Mesenchymal stem cell (in vitro differentiated cells and primary cell): ENCODE measurements around the gene NDOR1.
A peak's percentile ranks its signal among the peaks of the same experiment; 100 is the strongest.

Experiments used
- DNase-seq: peaks from one replicate; pipeline ENCODE4 v3.0.0-alpha.2; 2013
- H2AFZ ChIP-seq: one replicate; pipeline ENCODE4 v1.6.1; 2013; ENCODE audit warnings: low read depth, mild to moderate bottlenecking, control low read depth, inconsistent platforms, low read length, moderate library complexity
- H2AK5ac ChIP-seq: 2 replicates; pipeline ENCODE4 v1.6.1; 2013; ENCODE audit warnings: low read length, moderate library complexity, mild to moderate bottlenecking, inconsistent platforms; ENCODE audit not compliant: severe bottlenecking
- H2BK120ac ChIP-seq: one replicate; pipeline ENCODE4 v1.6.1; 2013; ENCODE audit warnings: low read depth, mild to moderate bottlenecking, inconsistent platforms, low read length, moderate library complexity
- H2BK12ac ChIP-seq, 2 experiments: one replicate each; pipeline ENCODE4 v1.6.1; 2013; ENCODE audit warnings: inconsistent platforms in 2 of 2, low read length in 2 of 2, mild to moderate bottlenecking in 2 of 2, moderate library complexity in 2 of 2, control low read depth in 1 of 2
- H2BK15ac ChIP-seq: one replicate; pipeline ENCODE4 v1.6.1; 2013; ENCODE audit warnings: mild to moderate bottlenecking, low read depth, inconsistent platforms; ENCODE audit not compliant: poor library complexity, severe bottlenecking
- H2BK5ac ChIP-seq: 2 replicates; pipeline ENCODE4 v1.6.1; 2013; ENCODE audit warnings: low read depth, mild to moderate bottlenecking, low read length, control low read depth, inconsistent platforms; ENCODE audit not compliant: poor library complexity, severe bottlenecking
- H3K14ac ChIP-seq, 2 experiments: one replicate each; pipeline ENCODE4 v1.6.1; 2013; ENCODE audit warnings: inconsistent platforms in 2 of 2, low read length in 2 of 2, control low read depth in 1 of 2, mild to moderate bottlenecking in 1 of 2, moderate library complexity in 1 of 2
- H3K18ac ChIP-seq, 2 experiments: one replicate each; pipeline ENCODE4 v1.6.1; 2013; ENCODE audit warnings: inconsistent platforms in 2 of 2, low read length in 2 of 2, control low read depth in 1 of 2, low read depth in 1 of 2, mild to moderate bottlenecking in 1 of 2
- H3K23ac ChIP-seq, 2 experiments: one replicate each; pipeline ENCODE4 v1.6.1; 2013; ENCODE audit warnings: inconsistent platforms in 2 of 2, low read length in 2 of 2, mild to moderate bottlenecking in 2 of 2, moderate library complexity in 2 of 2, control low read depth in 1 of 2
- H3K27ac ChIP-seq: 2 replicates; pipeline ENCODE4 v1.5.1; 2013; ENCODE audit warnings: mild to moderate bottlenecking, moderate library complexity, low read length, control low read depth, inconsistent platforms; ENCODE audit not compliant: poor library complexity, severe bottlenecking
- H3K27me3 ChIP-seq, 2 experiments: 2 replicates each; pipeline versions ENCODE4 v1.6.1 to v1.7.0; 2013; ENCODE audit warnings: low read length in 2 of 2, mild to moderate bottlenecking in 2 of 2, moderate library complexity in 2 of 2, control low read depth in 1 of 2, inconsistent platforms in 1 of 2; ENCODE audit not compliant: control insufficient read depth in 1 of 2, insufficient read depth in 1 of 2
- H3K36me3 ChIP-seq, 2 experiments: 2 replicates each; pipeline versions ENCODE4 v1.6.1 to v1.7.0; 2013; ENCODE audit warnings: low read length in 2 of 2, control low read depth in 1 of 2, inconsistent platforms in 1 of 2, low read depth in 1 of 2, mild to moderate bottlenecking in 1 of 2; ENCODE audit not compliant: insufficient read depth in 2 of 2, control insufficient read depth in 1 of 2
- H3K4ac ChIP-seq, 2 experiments: one replicate each; pipeline ENCODE4 v1.6.1; 2013; ENCODE audit warnings: inconsistent platforms in 2 of 2, low read length in 2 of 2, mild to moderate bottlenecking in 2 of 2, moderate library complexity in 2 of 2, control low read depth in 1 of 2, low read depth in 1 of 2
- H3K4me1 ChIP-seq: 2 replicates; pipeline ENCODE4 v1.6.1; 2013; ENCODE audit warnings: low read depth, low read length, control low read depth; ENCODE audit not compliant: control insufficient read depth, insufficient read depth
- H3K4me2 ChIP-seq: 2 replicates; pipeline ENCODE4 v1.6.1; 2013; ENCODE audit warnings: low read length, mild to moderate bottlenecking, inconsistent platforms; ENCODE audit not compliant: poor library complexity, severe bottlenecking
- H3K4me3 ChIP-seq, 2 experiments: 2 replicates each; pipeline versions ENCODE4 v1.5.1 to v1.7.0; 2013; ENCODE audit warnings: low read length in 2 of 2, mild to moderate bottlenecking in 2 of 2, control low read depth in 1 of 2, low read depth in 1 of 2; ENCODE audit not compliant: insufficient read depth in 1 of 2
- H3K79me1 ChIP-seq: replicated peaks from 2 replicates; pipeline ENCODE4 v1.6.1; 2013; ENCODE audit warnings: mild to moderate bottlenecking, control low read depth, low read length, inconsistent platforms; ENCODE audit not compliant: poor library complexity, severe bottlenecking
- H3K9ac ChIP-seq: 2 replicates; pipeline ENCODE4 v1.7.0; 2013; ENCODE audit warnings: mild to moderate bottlenecking, low read length, moderate library complexity
- H3K9me3 ChIP-seq: 2 replicates; pipeline ENCODE4 v1.7.0; 2013; ENCODE audit warnings: mild to moderate bottlenecking, low read length; ENCODE audit not compliant: control insufficient read depth
- H4K8ac ChIP-seq: one replicate; pipeline ENCODE4 v1.6.1; 2013; ENCODE audit warnings: inconsistent platforms, mild to moderate bottlenecking, low read length, moderate library complexity
- H4K91ac ChIP-seq: one replicate; pipeline ENCODE4 v1.6.1; 2013; ENCODE audit warnings: mild to moderate bottlenecking, low read length, inconsistent platforms
- WGBS: methylation state at CpG from one replicate; pipeline ENCODE4 v1.1.7; 2013; ENCODE audit warnings: mixed read lengths; 5-methylcytosine and 5-hydroxymethylcytosine counted together

The NDOR1 gene

DNA sequence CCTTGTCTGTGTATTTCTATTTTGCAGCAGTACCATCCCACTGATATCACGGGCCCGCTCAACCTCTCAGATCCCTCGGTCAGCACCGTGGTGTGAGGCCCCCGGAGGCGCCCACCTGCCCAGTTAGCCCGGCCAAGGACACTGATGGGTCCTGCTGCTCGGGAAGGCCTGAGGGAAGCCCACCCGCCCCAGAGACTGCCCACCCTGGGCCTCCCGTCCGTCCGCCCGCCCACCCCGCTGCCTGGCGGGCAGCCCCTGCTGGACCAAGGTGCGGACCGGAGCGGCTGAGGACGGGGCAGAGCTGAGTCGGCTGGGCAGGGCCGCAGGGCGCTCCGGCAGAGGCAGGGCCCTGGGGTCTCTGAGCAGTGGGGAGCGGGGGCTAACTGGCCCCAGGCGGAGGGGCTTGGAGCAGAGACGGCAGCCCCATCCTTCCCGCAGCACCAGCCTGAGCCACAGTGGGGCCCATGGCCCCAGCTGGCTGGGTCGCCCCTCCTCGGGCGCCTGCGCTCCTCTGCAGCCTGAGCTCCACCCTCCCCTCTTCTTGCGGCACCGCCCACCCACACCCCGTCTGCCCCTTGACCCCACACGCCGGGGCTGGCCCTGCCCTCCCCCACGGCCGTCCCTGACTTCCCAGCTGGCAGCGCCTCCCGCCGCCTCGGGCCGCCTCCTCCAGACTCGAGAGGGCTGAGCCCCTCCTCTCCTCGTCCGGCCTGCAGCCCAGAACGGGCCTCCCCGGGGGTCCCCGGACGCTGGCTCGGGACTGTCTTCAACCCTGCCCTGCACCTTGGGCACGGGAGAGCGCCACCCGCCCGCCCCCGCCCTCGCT is 37.5 kb upstream of the NDOR1 start:
- Histone ChIP-seq H3K27me3 (peaks cover 87% of the 10 kb centered on the region in 2 experiments), H3K4me3 (no peak overlapping the region), H4K91ac (no peak overlapping the region), H2BK5ac (no peak overlapping the region), H4K8ac (no peak overlapping the region), H2AFZ (no peak overlapping the region), H2BK15ac (no peak overlapping the region), H3K36me3 (no peaks in the 10 kb centered on the region), H2BK12ac (no peak overlapping the region), H2AK5ac (no peak overlapping the region), H3K27ac (no peak overlapping the region), H2BK120ac (no peak overlapping the region), H3K4me2 (no peak overlapping the region), H3K4me1 (peaks cover 26% of the 10 kb centered on the region), H3K14ac (no peak overlapping the region), H3K9me3 (no peaks in the 10 kb centered on the region), H3K18ac (no peak overlapping the region), H3K23ac (no peak overlapping the region), H3K79me1 (no peaks in the 10 kb centered on the region), H3K4ac (no peak overlapping the region), H3K9ac (no peak overlapping the region)
- WGBS, result 16% methylated on average over 53 of the region's 57 CpGs
- DNase-seq, result no peak

DNA sequence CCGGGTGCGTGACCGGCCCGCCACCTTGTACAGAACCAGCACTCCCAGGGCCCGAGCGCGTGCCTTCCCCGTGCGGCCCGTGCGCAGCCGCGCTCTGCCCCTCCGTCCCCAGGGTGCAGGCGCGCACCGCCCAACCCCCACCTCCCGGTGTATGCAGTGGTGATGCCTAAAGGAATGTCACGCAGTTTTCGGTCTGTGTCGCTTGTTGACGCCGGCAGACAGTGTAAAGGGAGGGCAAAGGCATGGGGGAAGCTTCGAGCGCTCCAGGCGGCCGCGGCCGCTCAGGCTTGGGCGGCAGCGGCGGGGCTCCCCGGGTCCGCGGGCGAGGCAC is 37.0 kb upstream of the NDOR1 start:
- Histone ChIP-seq H4K91ac (no peak overlapping the region), H3K18ac (no peak overlapping the region)
- WGBS, result 6% methylated on average over 33 of the region's 36 CpGs

DNA sequence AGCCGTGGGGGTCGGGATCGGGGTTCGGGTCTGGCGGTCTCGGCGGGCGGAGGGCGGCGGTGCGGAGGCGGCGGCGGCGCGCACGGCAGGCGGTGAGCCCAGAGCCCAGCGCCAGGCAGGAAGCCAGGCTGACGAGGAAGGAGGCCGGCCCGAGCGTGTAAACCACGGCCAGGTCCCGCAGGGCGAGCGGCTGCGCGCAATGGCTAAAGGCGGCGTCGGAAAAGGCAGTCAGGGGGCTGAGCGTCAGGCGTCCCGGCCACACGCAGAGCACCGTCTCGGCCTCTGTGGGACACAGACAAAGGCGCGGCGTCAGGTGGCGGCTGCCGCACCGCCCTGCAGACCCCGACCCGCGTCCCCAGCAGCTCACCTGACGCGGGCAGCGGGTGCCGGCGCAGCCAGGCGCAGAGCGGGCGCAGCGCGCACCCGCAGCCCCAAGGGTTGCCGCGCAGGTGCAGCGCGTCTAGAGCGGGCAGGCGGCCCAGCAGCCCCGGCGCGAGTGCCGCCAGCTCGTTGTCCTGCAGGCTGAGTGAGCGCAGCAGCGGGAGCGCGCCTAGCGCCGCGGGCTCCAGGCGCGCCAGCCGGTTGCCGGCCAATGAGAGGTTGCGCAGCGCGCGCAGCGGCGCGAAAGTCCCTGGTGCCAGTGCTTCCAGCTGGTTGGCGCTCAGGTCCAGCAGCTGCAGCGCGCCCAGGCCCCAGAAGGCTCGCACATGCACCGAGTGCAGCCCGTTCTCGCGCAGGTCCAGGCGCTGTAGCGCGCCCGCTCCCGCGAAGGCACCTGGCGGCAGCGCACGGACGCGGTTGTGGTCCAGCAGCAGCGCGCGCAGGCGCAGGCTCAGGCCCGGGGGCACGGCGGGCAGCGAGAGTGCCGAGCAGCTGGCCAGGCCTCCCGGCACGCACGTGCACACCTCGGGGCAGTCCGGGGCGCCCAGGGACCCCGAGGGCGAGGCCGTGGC is 36.3 kb upstream of the NDOR1 start:
- H3K4ac ChIP-seq, result no peak overlapping the region
- no peak overlapping the region for H4K8ac ChIP-seq
- H3K4me1 ChIP-seq, result peaks cover 21% of the 10 kb centered on the region
- no peak overlapping the region for H3K18ac ChIP-seq
- no peak overlapping the region for H3K14ac ChIP-seq
- H2BK12ac ChIP-seq, result no peak overlapping the region
- H3K9me3 ChIP-seq, result no peaks in the 10 kb centered on the region
- no peak overlapping the region for H3K9ac ChIP-seq
- DNase-seq, result peak; percentile 29
- H2AK5ac ChIP-seq, result no peak overlapping the region
- 2% methylated on average over 83 of the region's 124 CpGs for WGBS
- no peaks in the 10 kb centered on the region for H3K36me3 ChIP-seq
- peak overlapping the region in 1 of 2 experiments; percentile 85 for H3K23ac ChIP-seq
- H3K4me2 ChIP-seq, result peak overlapping the region; percentile 73
- no peak overlapping the region for H4K91ac ChIP-seq
- no peak overlapping the region for H2BK15ac ChIP-seq
- H3K79me1 ChIP-seq, result no peaks in the 10 kb centered on the region
- no peak overlapping the region for H3K27ac ChIP-seq
- no peak overlapping the region for H2BK5ac ChIP-seq
- peak overlapping the region in 1 of 2 experiments; percentile 38 for H3K4me3 ChIP-seq
- no peak overlapping the region for H2BK120ac ChIP-seq
- H3K27me3 ChIP-seq, result peaks cover 83 to 88% of the 10 kb centered on the region in 2 experiments
- H2AFZ ChIP-seq, result no peak overlapping the region

More for the DNA sequence above, 37.0 kb upstream of the NDOR1 start:
- peaks cover 84 to 88% of the 10 kb centered on the region in 2 experiments for H3K27me3 ChIP-seq
- no peak overlapping the region for H2AK5ac ChIP-seq
- no peaks in the 10 kb centered on the region for H3K36me3 ChIP-seq
- no peak overlapping the region for H3K23ac ChIP-seq
- no peak overlapping the region for H3K9ac ChIP-seq
- no peak overlapping the region for H2BK120ac ChIP-seq
- no peak overlapping the region for H2BK12ac ChIP-seq
- H3K4me1 ChIP-seq, result peaks cover 21% of the 10 kb centered on the region
- no peak overlapping the region for H3K14ac ChIP-seq
- H2BK5ac ChIP-seq, result no peak overlapping the region
- no peaks in the 10 kb centered on the region for H3K79me1 ChIP-seq
- H4K8ac ChIP-seq, result no peak overlapping the region
- peak overlapping the region; percentile 73 for H3K4me2 ChIP-seq
- H3K4me3 ChIP-seq, result peak overlapping the region in 1 of 2 experiments; percentile 31
- no peak overlapping the region for H2AFZ ChIP-seq
- no peak overlapping the region for H3K27ac ChIP-seq
- H3K4ac ChIP-seq, result no peak overlapping the region
- no peak overlapping the region for H2BK15ac ChIP-seq
- H3K9me3 ChIP-seq, result no peaks in the 10 kb centered on the region
- DNase-seq, result no peak

DNA sequence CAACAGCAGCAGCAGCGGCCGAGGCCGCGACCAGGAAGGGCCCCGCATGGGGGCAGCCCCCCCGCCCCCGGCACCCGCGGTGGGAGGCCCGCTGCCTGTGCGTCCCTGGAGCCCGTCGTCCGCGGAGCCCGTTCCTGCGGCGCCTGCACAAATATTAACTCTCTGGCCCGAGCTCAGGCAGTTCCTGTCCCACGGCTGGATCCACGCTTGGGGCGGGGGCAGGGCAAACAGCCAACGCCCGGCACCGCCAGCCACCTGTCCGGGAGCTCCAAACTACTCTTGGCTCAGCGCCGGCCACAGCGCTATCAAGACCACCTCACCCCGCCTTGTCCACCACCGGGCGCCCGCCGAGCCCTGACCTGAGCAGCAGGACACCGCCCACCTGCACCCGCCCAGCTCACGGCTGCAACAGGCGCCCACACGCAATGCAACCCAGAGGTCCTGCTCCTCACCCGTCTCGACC is 35.6 kb upstream of the NDOR1 start, which contains the start of gene LRRC26:
Gene LRRC26, minus strand, starts transcription at position 156 of the 463 bp plus-strand sequence. Its CDS starts 108 bp downstream, at position 48.
- Histone ChIP-seq H3K27ac (no peak within 1 kb of the TSS), H4K8ac (no peak within 1 kb of the TSS), H3K9me3 (no peaks in the 10 kb centered on the region), H3K27me3 (peaks cover 75 to 86% of the 10 kb centered on the region in 2 experiments), H2BK12ac (no peak within 1 kb of the TSS), H2AFZ (no peak within 1 kb of the TSS), H3K4me2 (peak within 1 kb of the TSS; percentile 73), H3K4me1 (peaks cover 21% of the 10 kb centered on the region), H3K14ac (no peak within 1 kb of the TSS), H3K36me3 (no peaks in the 10 kb centered on the region), H3K79me1 (no peaks in the 10 kb centered on the region), H2BK5ac (no peak within 1 kb of the TSS), H2BK15ac (no peak within 1 kb of the TSS), H4K91ac (no peak within 1 kb of the TSS), H3K23ac (peak within 1 kb of the TSS in 1 of 2 experiments; percentile 85), H3K4me3 (peak within 1 kb of the TSS in 1 of 2 experiments; percentile 38), H3K18ac (no peak within 1 kb of the TSS), H2BK120ac (no peak within 1 kb of the TSS), H3K4ac (no peak within 1 kb of the TSS), H3K9ac (no peak within 1 kb of the TSS), H2AK5ac (no peak within 1 kb of the TSS)
- no peak for DNase-seq
- WGBS, result 27% methylated on average over 41 of the region's 41 CpGs
